8988T (cell line): ENCODE results near the gene DEAF1.
"Not testable (repeated sequence)": the region's sequence is repeated elsewhere in the genome, so short reads cannot be mapped to it uniquely, and the experiment has no call there.

Source experiments
- DNase-seq: peaks from one replicate; pipeline ENCODE4 v3.0.0; 2011

DEAF1 gene

DNA sequence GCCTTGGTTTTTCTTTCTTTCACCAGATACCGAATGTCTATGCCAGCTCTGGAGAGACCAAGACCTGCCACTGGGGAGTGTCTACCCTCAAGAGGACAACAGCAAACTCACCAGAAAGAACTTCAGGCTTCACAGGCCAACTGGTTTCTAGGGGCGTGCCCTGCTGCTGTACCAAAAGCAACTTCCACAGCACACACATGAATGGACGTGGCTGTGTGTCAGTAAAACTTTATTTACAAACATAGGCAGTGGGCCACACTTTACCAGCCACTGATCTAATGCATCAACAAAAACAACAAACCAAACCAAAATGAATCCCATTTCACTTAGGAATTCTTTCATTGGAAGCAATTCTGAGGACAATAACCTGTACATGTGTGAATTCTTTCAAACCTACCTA lies 16.7 kb downstream of the DEAF1 start:
- DNase-seq, result no peak

DNA sequence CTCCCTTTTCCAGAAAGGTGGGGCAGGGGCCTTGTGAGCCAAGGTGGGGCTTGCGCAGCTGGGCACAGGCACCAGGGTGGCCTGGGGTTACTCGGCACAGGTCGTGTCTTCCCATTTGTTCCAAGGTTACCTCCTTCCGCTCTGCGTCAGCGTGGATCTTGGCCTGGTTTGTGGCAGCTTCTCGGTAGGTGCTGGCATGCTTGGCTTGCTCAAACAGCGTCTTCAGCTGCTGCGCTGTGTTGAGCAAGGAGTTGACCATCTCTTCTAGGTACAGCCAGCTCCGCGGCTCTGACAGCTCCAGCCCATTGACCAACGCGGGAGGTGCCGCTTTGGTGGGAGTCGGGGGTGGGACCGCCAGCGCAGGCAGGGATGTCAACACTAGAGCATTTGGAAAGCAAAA lies 20.6 kb downstream of the DEAF1 start:
- DNase-seq, result no peak

DNA sequence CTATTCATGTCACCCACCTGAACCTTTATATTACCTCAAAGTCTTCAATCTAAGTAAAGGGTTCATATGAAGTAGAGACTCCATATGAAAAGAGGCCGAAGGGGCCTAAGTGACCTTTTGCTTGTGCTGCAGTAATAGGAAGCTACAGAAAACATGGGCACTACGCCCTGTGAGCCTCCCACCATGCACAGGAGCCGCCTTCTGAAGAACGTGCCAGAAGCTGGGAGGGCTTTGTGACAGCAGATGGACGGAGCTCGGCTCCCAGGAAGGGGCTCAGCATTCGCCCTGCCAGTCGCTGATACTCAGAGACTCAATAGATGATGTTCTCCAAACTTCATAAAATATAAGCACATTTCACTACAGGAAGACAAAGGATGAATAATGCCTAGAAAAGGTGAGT lies 21.2 kb downstream of the DEAF1 start:
- no peak for DNase-seq

GRCh38 chr11:665704-666281 lies 29.2 kb downstream of the DEAF1 start:
- DNase-seq, result no peak

DNA sequence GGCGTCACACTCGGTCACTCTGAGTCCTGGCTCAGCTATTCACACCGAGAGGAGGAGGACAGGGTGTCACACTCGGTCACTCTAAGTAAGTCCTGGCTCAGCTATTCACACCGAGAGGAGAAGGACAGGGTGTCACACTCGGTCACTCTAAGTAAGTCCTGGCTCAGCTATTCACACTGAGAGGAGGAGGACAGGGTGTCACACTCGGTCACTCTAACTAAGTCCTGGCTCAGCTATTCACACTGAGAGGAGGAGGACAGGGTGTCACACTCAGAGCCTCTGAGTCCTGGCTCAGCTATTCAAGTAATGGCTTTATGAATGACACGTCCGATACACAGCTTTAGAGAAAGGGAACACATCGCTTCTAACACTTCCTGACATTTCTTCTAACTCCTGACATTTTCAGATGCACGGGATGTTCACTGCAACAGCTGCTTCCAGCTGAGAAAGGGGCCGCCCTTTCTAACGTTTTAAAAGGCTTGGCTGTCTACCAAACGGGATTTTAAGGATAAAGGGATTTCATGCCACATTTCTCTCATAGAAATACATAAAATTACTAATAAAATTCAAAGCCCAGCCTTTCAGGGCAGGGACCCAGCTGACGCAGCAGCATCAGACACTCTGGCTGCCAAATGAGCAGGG lies 29.8 kb downstream of the DEAF1 start:
- no peak for DNase-seq

GRCh38 chr11:662689-663274 lies 32.2 kb downstream of the DEAF1 start:
- peak; percentile 99 for DNase-seq

DNA sequence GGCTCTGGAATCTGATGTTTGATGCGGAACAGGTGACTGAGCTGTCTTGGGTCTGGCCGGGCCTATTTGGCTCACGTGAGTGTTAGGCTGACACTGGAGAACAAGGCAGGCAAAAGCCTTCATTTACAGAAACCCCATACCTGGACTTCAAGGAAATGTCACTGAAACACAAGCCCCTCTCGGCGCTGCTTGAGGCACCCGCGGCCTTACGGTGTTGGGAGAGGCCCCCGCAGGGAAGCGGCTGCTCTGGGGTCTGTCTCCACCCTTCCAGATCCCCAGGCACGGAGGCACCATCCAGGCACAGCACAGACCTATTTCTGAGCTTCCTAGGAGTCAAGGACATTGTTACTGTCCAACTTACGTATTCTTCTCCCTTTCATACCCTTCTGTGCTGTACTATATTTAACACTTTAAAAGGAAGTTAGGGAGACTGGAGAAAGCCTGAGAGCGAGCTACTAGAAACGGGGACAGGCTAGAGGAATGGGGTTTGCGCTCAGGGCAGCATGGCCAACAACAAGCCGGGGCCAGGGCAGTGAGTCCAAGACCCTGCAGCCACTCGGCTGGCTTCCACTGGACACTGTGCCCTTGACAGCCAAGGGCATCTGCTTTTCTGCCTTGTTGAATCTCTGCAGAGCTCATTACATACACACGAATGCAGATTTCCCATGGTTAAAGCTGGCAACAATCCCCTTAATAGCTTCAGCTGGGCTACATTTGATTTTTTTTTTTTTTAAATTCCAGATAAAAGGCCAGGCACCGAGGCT lies 34.2 kb downstream of the DEAF1 start:
- no peak for DNase-seq

GRCh38 chr11:660281-660680 lies 34.7 kb downstream of the DEAF1 start:
- no peak for DNase-seq

GRCh38 chr11:659532-660085 lies 35.4 kb downstream of the DEAF1 start:
- no peak for DNase-seq

DNA sequence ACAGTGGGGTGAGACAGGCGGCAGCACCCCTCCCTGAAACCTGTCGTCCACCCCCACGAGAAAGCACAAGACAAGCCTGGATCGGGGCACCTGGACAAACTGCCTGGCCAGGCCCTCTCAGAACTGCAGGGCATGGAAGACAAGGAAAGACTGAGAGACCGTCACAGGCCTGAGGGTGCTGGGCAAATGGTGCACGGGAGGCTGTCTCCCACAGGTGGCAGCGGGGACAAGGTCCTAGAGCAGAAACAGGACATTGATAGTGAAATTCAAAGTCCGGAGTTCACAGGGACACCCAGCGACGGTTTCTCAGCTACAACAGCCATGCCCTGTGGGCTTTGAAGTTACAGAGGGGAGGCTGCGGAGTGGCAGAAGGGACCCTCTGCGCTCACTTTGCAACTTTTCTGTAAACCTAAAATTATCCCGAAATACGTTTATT lies 37.3 kb downstream of the DEAF1 start:
- DNase-seq, result no peak

GRCh38 chr11:656866-657265 lies 38.2 kb downstream of the DEAF1 start:
- DNase-seq, result no peak

DNA sequence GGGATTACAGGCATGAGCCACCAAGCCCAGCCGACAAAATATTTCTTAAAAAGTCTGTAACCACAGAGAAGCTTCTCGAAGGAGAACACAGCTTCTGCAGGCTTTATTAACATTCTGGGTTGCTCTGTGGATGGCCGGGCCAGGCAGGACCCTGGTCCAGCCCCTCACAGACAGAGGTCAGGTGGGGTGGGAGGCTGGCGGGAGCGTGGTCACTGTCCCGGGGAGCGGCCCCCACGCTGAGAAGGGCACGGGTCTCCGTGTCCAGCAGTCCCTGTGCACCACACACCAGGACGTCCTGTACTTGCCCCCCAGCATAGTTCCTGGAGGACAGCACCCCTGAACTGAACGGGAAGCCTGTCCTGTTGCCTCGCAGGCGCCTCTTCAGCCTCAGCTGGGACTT lies 38.6 kb downstream of the DEAF1 start:
- DNase-seq, result no peak

DNA sequence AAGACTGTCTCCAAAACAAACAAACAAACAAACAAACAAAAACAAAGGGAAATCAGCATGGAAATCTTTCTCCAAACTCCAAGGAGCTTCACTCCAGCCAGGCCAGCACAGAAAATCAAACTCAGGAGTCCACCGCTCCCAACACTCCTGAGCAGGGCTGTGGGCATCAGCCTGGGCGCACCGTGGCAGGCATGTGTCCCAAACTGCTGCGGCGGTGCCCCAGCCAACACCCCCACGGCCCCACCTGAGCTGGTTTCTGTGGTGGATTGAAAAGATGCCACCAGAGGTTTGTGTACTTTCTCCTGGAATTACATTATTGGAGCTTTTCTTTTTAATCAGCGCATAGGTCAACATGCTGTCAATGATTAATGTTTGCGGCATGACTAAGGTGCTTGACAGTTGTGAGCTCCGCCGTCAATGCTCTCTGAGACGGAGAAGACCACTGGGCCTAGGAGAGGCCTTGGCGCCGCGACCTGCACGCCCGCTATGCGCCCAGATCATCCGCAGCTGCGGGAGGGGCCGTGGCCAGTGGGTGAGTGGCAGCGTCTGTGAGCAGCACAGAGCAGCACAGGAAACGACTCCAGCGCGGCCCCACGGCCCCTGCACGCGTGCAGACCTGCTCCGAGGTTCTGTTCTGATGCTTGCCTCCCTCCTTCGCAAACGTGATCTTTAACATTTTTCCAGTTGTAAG lies 39.8 kb downstream of the DEAF1 start:
- DNase-seq, result no peak

DNA sequence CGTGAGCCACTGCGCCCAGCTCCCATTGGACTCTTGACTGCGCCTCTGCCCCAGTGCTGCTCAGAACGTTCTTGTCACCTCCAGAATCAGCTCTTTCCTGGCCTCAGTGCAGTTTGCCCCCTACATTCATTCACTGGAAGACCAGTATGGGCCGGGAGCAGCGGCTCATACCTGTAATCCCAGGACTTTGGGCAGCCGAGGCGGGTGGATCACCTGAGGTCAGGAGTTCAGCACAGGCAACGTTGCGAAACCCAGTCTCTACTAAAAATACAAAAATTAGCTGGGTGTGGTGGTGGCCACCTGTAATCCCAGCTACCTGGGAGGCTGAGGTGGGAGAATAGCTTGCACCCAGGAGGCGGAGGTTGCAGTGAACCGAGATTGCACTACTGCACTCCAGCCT lies 40.6 kb downstream of the DEAF1 start:
- DNase-seq, result not testable (repeated sequence)

DNA sequence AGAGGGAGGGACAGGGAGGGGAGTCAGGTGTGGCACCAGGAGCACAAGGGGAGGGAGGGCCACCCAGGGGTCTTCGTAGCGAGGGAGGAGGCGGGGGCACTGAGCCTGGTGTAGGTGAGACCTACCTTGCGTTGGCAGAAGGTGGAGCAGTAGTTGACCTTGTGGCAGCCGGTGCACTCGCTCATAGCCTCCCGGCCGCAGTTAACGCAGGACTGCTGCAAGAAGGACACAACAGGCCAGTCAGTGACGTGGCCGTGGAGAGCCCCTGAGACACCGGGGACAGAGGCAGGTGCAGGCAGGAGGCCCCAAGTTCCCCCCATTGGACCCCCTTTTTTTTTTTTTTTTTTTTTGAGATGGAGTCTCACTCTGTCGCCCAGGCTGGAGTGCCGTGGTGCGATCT lies 41.2 kb downstream of the DEAF1 start:
- no peak for DNase-seq

- DNase-seq, result not testable (repeated sequence)
These were observed 41.9 kb downstream of the DEAF1 start for GRCh38 chr11:653136-653535.

- no peak for DNase-seq
These were observed 44.5 kb downstream of the DEAF1 start for GRCh38 chr11:650482-650881.

DNA sequence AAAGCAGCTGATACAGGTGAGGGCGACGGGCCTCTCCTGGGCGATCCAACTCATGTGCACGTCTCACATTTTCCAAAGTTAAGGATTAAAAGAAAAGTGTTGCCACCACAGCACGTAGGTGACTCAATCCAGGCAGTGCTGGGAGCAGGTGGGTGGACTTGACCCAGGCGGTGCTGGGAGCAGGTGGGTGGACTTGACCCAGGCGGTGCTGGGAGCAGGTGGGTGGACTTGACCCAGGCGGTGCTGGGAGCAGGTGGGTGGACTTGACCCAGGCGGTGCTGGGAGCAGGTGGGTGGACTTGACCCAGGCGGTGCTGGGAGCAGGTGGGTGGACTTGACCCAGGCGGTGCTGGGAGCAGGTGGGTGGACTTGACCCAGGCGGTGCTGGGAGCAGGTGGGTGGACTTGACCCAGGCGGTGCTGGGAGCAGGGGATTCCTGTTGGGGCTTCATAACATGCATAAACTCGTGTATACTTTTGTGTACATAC lies 47.3 kb downstream of the DEAF1 start:
- not testable (repeated sequence) for DNase-seq

DNA sequence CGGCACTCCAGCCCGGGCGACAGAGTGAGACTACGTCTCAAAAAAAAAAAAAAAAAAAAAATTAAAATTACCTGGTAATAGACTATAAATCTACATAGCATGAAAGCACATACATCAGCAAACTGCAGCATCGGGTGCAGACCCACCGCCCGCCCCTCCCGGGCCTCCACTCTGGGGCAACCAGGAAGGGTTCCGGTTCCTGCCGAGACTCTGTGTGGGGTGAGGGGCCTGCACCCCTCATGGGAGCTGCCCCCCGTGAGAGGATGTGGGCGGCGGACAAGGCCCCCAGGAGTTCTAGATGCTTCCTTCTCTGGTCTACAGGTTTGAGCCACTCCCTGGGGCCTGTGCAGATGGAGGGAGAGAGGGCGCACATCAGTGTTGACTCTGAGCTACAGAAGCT lies 48.8 kb downstream of the DEAF1 start:
- DNase-seq, result peak; percentile 19

DNA sequence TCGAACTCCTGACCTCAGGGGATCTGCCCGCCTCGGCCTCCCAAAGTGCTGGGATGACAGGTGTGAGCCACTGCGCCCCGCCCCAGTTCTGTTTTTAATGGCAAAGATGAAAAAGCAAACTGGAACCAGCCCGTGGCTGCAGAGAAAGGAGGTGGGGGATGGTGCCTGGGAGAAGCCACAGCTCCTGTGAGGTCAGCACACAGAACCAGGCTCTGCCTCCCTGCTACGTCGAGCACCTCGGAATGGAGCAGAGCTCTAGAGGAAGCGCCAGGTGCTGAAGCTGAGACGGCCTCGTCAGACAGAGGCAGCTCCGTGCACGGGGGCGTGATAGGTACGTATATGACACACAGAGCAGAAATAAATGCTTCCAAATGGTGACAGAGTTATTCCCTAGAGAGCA lies 49.5 kb downstream of the DEAF1 start:
- no peak for DNase-seq

DNA sequence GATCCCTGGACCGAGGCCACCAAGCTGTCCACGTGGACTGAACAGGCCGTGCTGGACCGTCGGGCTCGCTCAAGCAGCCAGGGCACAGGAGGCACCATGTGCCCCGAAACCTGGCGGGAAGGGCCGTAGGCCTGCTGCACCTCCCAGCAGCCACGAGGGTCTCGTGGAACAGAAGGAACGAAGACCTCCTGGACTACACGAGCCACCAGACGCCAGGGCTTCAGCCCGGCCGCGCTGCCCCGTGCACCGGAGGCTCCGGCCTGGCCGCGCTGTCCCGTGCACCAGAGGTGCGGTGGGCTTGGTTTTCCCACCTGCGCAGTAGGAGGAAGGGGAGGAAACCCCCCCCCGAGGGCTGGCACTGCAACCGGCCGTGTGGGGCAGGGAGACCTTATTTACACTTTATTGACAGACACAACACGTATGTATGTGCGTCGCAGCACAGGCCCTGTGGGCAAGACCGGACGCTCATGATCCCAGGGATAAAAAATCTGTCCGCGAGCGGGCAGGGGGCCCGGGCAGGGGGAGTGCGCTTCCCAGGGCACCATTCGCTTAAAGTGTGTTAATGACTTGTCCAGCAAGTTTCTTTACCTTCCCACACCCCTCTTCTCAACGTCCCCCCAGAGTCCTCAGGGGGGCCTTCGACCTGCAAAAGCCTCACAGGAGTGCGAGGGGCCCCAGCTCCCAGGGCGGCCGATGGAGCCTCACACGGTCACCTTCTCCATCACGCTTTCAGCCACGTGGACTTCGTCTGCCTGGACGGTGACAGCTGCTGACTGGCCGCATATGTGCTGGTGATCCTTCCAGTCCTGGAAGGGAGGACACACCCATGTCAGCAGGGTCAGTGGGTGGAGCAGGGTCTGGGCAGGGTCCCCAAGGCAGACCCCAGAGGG lies 50.9 kb downstream of the DEAF1 start:
- DNase-seq, result peak; percentile 28

DNA sequence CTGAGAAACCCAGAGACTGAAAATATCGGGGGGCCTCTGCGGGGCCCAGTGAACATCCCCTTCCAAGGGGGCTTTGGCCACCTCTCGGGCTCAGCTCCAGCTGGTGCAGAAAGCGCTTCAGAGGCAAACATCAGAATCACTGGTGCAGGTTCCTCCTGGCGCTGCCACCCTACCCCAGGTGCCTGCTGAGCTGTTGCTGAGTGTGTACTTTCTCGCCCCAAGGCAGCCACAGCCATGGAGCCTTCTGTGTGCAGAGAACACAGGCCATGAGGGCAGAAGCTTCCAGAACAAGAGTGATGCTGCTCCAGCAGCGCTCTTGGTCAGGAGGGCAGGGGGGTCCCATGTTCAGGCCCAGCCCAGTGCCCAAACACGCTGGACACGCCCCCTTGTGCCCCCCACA lies 51.7 kb downstream of the DEAF1 start:
- DNase-seq, result peak; percentile 38
